HL-60 (cell line): ENCODE measurements around the gene SPATA46.
A peak's percentile ranks its signal among the peaks of the same experiment; 100 is the strongest.

ENCODE experiments used
- DNase-seq, 2 experiments: peaks; one replicate each; pipeline ENCODE4 v3.0.0-alpha.2; 2010 to 2020; ENCODE audit warnings: low read depth in 1 of 2, low spot score in 1 of 2
- H3K27ac ChIP-seq: fragments of 250-450 bp; sonication (Bioruptor Pico); replicated peaks from 2 replicates; pipeline ENCODE4 v1.5.1; 2020; ENCODE audit warnings: mild to moderate bottlenecking, moderate library complexity
- H3K27me3 ChIP-seq: fragments of 250-450 bp; sonication (Bioruptor Pico); 2 replicates; pipeline ENCODE4 v1.5.1; 2021; ENCODE audit warnings: mild to moderate bottlenecking, moderate library complexity; ENCODE audit not compliant: insufficient read depth, poor library complexity, severe bottlenecking
- H3K4me3 ChIP-seq: replicated peaks from 2 replicates; pipeline ENCODE4 v1.5.1; 2011; ENCODE audit warnings: mild to moderate bottlenecking, control low read depth, low read length; ENCODE audit not compliant: insufficient read depth
- GABPA ChIP-seq: IDR thresholded peaks from 2 replicates; pipeline ENCODE4 v1.6.1; 2012; ENCODE audit warnings: low read depth
- POLR2AphosphoS5 ChIP-seq: IDR thresholded peaks from 2 replicates; pipeline ENCODE4 v1.6.1; 2012; ENCODE audit warnings: low read depth
- REST ChIP-seq: IDR thresholded peaks from 2 replicates; pipeline ENCODE4 v1.6.1; 2012; ENCODE audit warnings: low read depth; ENCODE audit not compliant: insufficient replicate concordance
- SPI1 ChIP-seq: IDR thresholded peaks from 2 replicates; pipeline ENCODE4 v1.6.1; 2012; ENCODE audit warnings: low read depth, mild to moderate bottlenecking, borderline replicate concordance
- microRNA-seq: library from miRNA; unstranded; fragments of <30 nt; microRNA quantifications from one replicate; pipeline ENCODE4, GENCODE V29; 2018
- TF ChIP-seq, protein P1 (sequence below): IDR thresholded peaks from one replicate; pipeline ENCODE4 v1.5.1; 2011; ENCODE audit warnings: low read length, control low read depth, inconsistent platforms; ENCODE audit not compliant: insufficient read depth

Gene SPATA46

DNA sequence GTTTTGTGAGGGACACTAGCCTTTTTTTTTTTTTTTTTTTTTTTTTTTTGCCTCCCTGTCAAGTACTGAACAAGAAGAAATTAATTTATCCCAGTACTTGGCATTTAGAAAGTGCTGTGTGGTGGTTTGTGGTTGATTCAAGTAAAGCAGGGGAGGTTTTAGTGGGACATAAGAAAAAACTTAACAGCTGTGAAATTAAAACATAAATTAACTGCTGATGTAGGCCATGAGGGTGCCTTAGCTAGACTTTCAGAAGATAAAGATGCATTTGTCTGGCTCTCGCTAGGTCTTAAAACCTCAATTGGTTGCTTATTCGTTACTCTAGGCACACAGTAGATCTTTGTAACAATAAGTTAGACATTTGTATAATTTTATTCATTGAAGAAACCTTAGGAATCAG lies 52.3 kb downstream of the SPATA46 start:
- Histone ChIP-seq H3K27me3 (no peaks in the 10 kb centered on the region), H3K4me3 (no peak overlapping the region), H3K27ac (no peak overlapping the region)
- DNase-seq: no peak
- TF ChIP-seq GABPA (no peak), REST (no peak), SPI1 (no peak), POLR2AphosphoS5 (no peak)
- TF ChIP-seq, protein P1, sequence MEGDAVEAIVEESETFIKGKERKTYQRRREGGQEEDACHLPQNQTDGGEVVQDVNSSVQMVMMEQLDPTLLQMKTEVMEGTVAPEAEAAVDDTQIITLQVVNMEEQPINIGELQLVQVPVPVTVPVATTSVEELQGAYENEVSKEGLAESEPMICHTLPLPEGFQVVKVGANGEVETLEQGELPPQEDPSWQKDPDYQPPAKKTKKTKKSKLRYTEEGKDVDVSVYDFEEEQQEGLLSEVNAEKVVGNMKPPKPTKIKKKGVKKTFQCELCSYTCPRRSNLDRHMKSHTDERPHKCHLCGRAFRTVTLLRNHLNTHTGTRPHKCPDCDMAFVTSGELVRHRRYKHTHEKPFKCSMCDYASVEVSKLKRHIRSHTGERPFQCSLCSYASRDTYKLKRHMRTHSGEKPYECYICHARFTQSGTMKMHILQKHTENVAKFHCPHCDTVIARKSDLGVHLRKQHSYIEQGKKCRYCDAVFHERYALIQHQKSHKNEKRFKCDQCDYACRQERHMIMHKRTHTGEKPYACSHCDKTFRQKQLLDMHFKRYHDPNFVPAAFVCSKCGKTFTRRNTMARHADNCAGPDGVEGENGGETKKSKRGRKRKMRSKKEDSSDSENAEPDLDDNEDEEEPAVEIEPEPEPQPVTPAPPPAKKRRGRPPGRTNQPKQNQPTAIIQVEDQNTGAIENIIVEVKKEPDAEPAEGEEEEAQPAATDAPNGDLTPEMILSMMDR: no peak

Small RNA genes within 50 kb of the gene (microRNA-seq; reads per million reads assigned to microRNA genes)
- 16.9 reads per million, percentile 43 among the genes with 10 or more reads in this experiment for gene MIR556
